H1 (cell line): ENCODE data around the gene IFNAR2. TPM values are rescaled to one million over a fixed set of nuclear protein-coding genes. Genes with fewer than 3 reads are reported as not detected.

Experiments
- CHD7 ChIP-seq: fragments of 300-600 bp; sonication (generic); IDR thresholded peaks from 2 replicates; pipeline ENCODE4 v1.7.1; 2012; ENCODE audit warnings: low read length, moderate library complexity, mild to moderate bottlenecking, inconsistent platforms; ENCODE audit not compliant: insufficient replicate concordance
- CTCF ChIP-seq, 3 experiments: IDR thresholded peaks; 1 replicate in 2 of 3; 2 replicates in 1 of 3; pipeline versions ENCODE4 v1.5.1 to v1.6.1; 2011; ENCODE audit warnings: low read length in 3 of 3, mild to moderate bottlenecking in 3 of 3, inconsistent platforms in 2 of 3, low read depth in 1 of 3, moderate library complexity in 1 of 3; ENCODE audit not compliant: insufficient read depth in 1 of 3; ENCODE audit errors: control extremely low read depth in 1 of 3
- JUN ChIP-seq: IDR thresholded peaks from 2 replicates; pipeline ENCODE4 v1.6.1; 2011; ENCODE audit warnings: low read depth, mild to moderate bottlenecking, improper control_type of control experiment, low read length
- TBP ChIP-seq: IDR thresholded peaks from 2 replicates; pipeline ENCODE4 v1.6.1; 2011; ENCODE audit warnings: low read depth, low read length, improper control_type of control experiment
- polyA plus RNA-seq, 7 experiments: library from polyadenylated mRNA; depleted of rRNA in 3 of 7; stranded (reverse) in 5 of 7; unstranded in 2 of 7; fragments of >200 nt in 5 of 7; fragments of 200-250 nt in 2 of 7; gene quantifications; 1 replicate in 5 of 7; 2 replicates in 1 of 7; 4 replicates in 1 of 7; pipeline versions ENCODE4 v1.2.1 to v1.2.3, GENCODE V29; 2011 to 2013; ENCODE audit warnings: missing spikeins in 2 of 7, mixed read lengths in 2 of 7
- total RNA-seq: library from RNA; stranded (reverse); fragmentation: NEBNext Ultra II Directional; extraction: Animal tissue kit (Norgen Biotek cat#: 25700); gene quantifications from 2 replicates; pipeline ENCODE4 v1.2.1, GENCODE V29; 2021

Gene IFNAR2
- total and polyA plus RNA-seq, 2 of the 8 experiments (the other 6 are each of a cell fraction or from before 2014, with no cell fraction given), result 12.2 to 16.1 TPM

- TF ChIP-seq CTCF (IDR thresholded peaks at IDR 0.05; ENCODE audit: control extremely low read depth in 1 of 3, insufficient read depth in 1 of 3, low read depth in 1 of 3, low read length in 3 of 3), result no peak
- no peak for TF ChIP-seq CHD7
- TF ChIP-seq JUN, result no peak
- TF ChIP-seq TBP, result no peak
Observed at GRCh38 chr21:33198346-33199099, 31.2 kb upstream of the IFNAR2 start (continued).
